AG04449 (cell line): ENCODE results near the gene CREB5.

ENCODE experiments used
- CTCF ChIA-PET: fragments of 350-600 bp; formaldehyde crosslinking; extraction: SDS; loops from one replicate; lab custom pipeline; 2021; ENCODE audit warnings: antibody characterized with exemption; lab: Yijun Ruan, JAX
- POLR2A ChIA-PET: fragments of 400-600, 350-600 bp; formaldehyde crosslinking; extraction: SDS; loops from one replicate; lab custom pipeline; 2020; ENCODE audit warnings: antibody characterized with exemption, inconsistent platforms; lab: Yijun Ruan, JAX
- DNase-seq: peaks from one replicate; pipeline ENCODE4 v3.0.0-alpha.2; 2010; ENCODE audit warnings: low read depth, low spot score
- H3K4me3 ChIP-seq: 2 replicates; pipeline ENCODE4 v1.5.1; 2011; ENCODE audit warnings: low read depth, mild to moderate bottlenecking, control low read depth, low read length
- CTCF ChIP-seq: IDR thresholded peaks from one replicate; pipeline ENCODE4 v1.5.1; 2011; ENCODE audit warnings: mild to moderate bottlenecking, moderate library complexity, low read length, control low read depth, inconsistent platforms; ENCODE audit not compliant: insufficient read depth; ENCODE audit errors: missing control alignments

Gene CREB5

GRCh38 chr7:28456044-28456443, 43.7 kb downstream of the CREB5 start:
- CTCF ChIA-PET, result no interaction called here

GRCh38 chr7:28458732-28459131, 46.4 kb downstream of the CREB5 start:
- ChIA-PET POLR2A (no interaction called here), CTCF (no interaction called here)
- no peak overlapping the region for H3K4me3 ChIP-seq
- DNase-seq, result no peak
- TF ChIP-seq CTCF, result no peak

More at GRCh38 chr7:28456044-28456443, 43.7 kb downstream of the CREB5 start:
- DNase-seq, result no peak
- TF ChIP-seq CTCF, result no peak
- POLR2A ChIA-PET, result no interaction called here
- H3K4me3 ChIP-seq, result no peak overlapping the region

DNA sequence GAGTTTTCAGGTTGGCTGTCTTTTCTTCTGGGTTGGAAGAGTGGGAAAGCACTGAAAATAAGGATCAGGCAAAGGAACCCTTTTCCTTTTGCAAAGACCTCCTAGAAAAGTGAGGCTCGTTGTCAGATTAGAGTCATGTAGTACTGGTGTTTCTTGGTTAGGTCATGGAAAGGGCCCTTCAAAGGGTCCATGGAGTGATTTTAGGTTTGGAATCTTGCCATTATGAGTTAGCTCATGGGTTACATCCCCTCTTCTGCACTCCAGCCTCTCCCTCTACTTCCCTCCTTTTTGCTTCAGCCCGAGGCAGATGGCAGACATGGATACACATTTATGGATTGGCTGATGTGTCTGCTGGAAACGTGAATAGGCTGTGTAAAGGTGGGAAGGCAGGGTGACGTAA, 47.0 kb downstream of the CREB5 start:
- CTCF ChIA-PET, result no interaction called here
- no peak for TF ChIP-seq CTCF
- POLR2A ChIA-PET, result no interaction called here
- no peak for DNase-seq
- H3K4me3 ChIP-seq, result no peak overlapping the region

GRCh38 chr7:28465697-28466096, 53.4 kb downstream of the CREB5 start:
- no peak for TF ChIP-seq CTCF
- ChIA-PET POLR2A (no interaction called here), CTCF (no interaction called here)
- H3K4me3 ChIP-seq, result no peak overlapping the region
- no peak for DNase-seq

DNA sequence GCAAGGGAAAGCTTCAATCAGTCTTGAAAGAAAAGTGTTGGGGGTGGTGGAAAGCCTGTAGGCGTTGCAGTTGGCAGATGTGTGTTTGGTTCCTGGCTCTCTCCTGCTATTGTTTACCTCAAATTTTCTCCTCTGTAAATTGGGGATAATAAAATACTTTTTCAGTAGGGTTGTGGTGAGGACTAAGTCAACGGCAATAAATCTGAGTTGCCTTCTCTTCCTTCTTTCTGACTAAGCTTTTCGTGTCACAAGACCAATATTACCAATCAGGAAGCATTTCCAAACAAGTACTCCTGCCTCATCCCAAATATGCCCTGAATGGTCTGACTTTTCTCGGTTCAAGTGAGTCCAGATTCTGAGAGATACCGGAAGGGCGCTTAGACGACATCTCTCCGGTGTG, 54.0 kb downstream of the CREB5 start:
- POLR2A ChIA-PET, result no interaction called here
- H3K4me3 ChIP-seq, result no peak overlapping the region

GRCh38 chr7:28466885-28467284, 54.6 kb downstream of the CREB5 start:
- no peak for DNase-seq
- TF ChIP-seq CTCF, result no peak
- CTCF ChIA-PET, result no interaction called here
- POLR2A ChIA-PET, result no interaction called here
- H3K4me3 ChIP-seq, result no peak overlapping the region

More for the DNA sequence above, 54.0 kb downstream of the CREB5 start:
- CTCF ChIA-PET, result no interaction called here
- TF ChIP-seq CTCF, result no peak
- no peak for DNase-seq

- TF ChIP-seq CTCF, result no peak
- no peak overlapping the region for H3K4me3 ChIP-seq
- DNase-seq, result no peak
- CTCF ChIA-PET, result interaction anchor here (1.6 kb wide), 1 partner anchor 170 kb away, joined by 3 read pairs; no protein-coding TSS in a partner anchor
- POLR2A ChIA-PET, result no interaction called here
Measured at GRCh38 chr7:28469562-28469961, 57.2 kb downstream of the CREB5 start.
